Measurements from ENCODE around the gene RPL21.

GRCh38 chr13:27269114-27269665 lies 17.8 kb downstream of the RPL21 start:
- TF ChIP-seq CTCF (conservative IDR thresholded peaks at IDR 0.05) (no peak), EZH2 (IDR thresholded peaks at IDR 0.05; ENCODE audit: low read depth) (no peak)
